ENCODE data around the gene TLE1. TPM values are rescaled to one million over a fixed set of nuclear protein-coding genes. Genes with fewer than 3 reads are reported as not detected.
"Not testable (repeated sequence)": the region's sequence is repeated elsewhere in the genome, so short reads cannot be mapped to it uniquely, and the experiment has no call there.

TLE1 gene
- polyA plus RNA-seq, 3 donors: 66.2 to 76.6 (median 71.6) TPM

- DNase-seq (ENCODE audit: extremely low read depth in 1 of 11, low read depth in 9 of 11, low spot score in 4 of 11): no peak
These were observed 78.6 kb downstream of the TLE1 start for GRCh38 chr9:81610740-81611107.

- no peak for DNase-seq (ENCODE audit: extremely low read depth in 1 of 11, low read depth in 9 of 11, low spot score in 4 of 11)
These were observed 79.3 kb downstream of the TLE1 start for GRCh38 chr9:81609782-81610739.

GRCh38 chr9:81608289-81608657 is 81.1 kb downstream of the TLE1 start:
- DNase-seq (ENCODE audit: extremely low read depth in 1 of 11, low read depth in 9 of 11, low spot score in 4 of 11): no peak

GRCh38 chr9:81607593-81608288 is 81.6 kb downstream of the TLE1 start:
- DNase-seq (ENCODE audit: extremely low read depth in 1 of 11, low read depth in 9 of 11, low spot score in 4 of 11): no peak

- not testable (repeated sequence) for DNase-seq (ENCODE audit: extremely low read depth in 1 of 11, low read depth in 9 of 11, low spot score in 4 of 11)
These were observed 83.1 kb downstream of the TLE1 start for GRCh38 chr9:81606261-81606660.

GRCh38 chr9:81605170-81605670 is 84.1 kb downstream of the TLE1 start:
- DNase-seq (ENCODE audit: extremely low read depth in 1 of 11, low read depth in 9 of 11, low spot score in 4 of 11): no peak

GRCh38 chr9:81604306-81605169 is 84.8 kb downstream of the TLE1 start:
- DNase-seq (ENCODE audit: extremely low read depth in 1 of 11, low read depth in 9 of 11, low spot score in 4 of 11): no peak

- DNase-seq (ENCODE audit: extremely low read depth in 1 of 11, low read depth in 9 of 11, low spot score in 4 of 11): no peak
These were observed 86.3 kb downstream of the TLE1 start for GRCh38 chr9:81602887-81603680.

GRCh38 chr9:81601639-81602623 is 87.4 kb downstream of the TLE1 start:
- DNase-seq (ENCODE audit: extremely low read depth in 1 of 11, low read depth in 9 of 11, low spot score in 4 of 11): no peak

GRCh38 chr9:81600631-81601030 is 88.7 kb downstream of the TLE1 start:
- DNase-seq (ENCODE audit: extremely low read depth in 1 of 11, low read depth in 9 of 11, low spot score in 4 of 11): no peak

- DNase-seq (ENCODE audit: extremely low read depth in 1 of 11, low read depth in 9 of 11, low spot score in 4 of 11): no peak
These were observed 89.5 kb downstream of the TLE1 start for GRCh38 chr9:81599837-81600236.

GRCh38 chr9:81598811-81599210 is 90.5 kb downstream of the TLE1 start:
- no peak for DNase-seq (ENCODE audit: extremely low read depth in 1 of 11, low read depth in 9 of 11, low spot score in 4 of 11)

GRCh38 chr9:81598123-81598497 is 91.2 kb downstream of the TLE1 start:
- DNase-seq (ENCODE audit: extremely low read depth in 1 of 11, low read depth in 9 of 11, low spot score in 4 of 11): no peak

- no peak for DNase-seq (ENCODE audit: extremely low read depth in 1 of 11, low read depth in 9 of 11, low spot score in 4 of 11)
These were observed 91.8 kb downstream of the TLE1 start for GRCh38 chr9:81597419-81598122.

GRCh38 chr9:81596679-81597418 is 92.5 kb downstream of the TLE1 start:
- DNase-seq (ENCODE audit: extremely low read depth in 1 of 11, low read depth in 9 of 11, low spot score in 4 of 11): no peak

GRCh38 chr9:81595887-81596543 is 93.3 kb downstream of the TLE1 start:
- DNase-seq (ENCODE audit: extremely low read depth in 1 of 11, low read depth in 9 of 11, low spot score in 4 of 11): no peak
